Uterus (tissue), 4 donors: Measurements from ENCODE around the gene AKT2. TPM values are rescaled to one million over a fixed set of nuclear protein-coding genes. Genes with fewer than 3 reads are reported as not detected.

Experiments
- DNase-seq, 2 donors: peaks; one replicate each; pipeline ENCODE4 v3.0.0-alpha.2; 2019 to 2020
- H3K27ac ChIP-seq, 2 donors: fragments of 200-600 bp; sonication (generic); 1 replicate in 1 of 2; 2 replicates in 1 of 2; pipeline ENCODE4 v1.5.1; 2016 to 2018
- H3K27me3 ChIP-seq, 2 donors: fragments of 200-600 bp; sonication (generic); one replicate each; pipeline ENCODE4 v1.5.1; 2018 to 2019; ENCODE audit warnings: control low read depth in 1 of 2
- H3K36me3 ChIP-seq, 2 donors: fragments of 200-600 bp; sonication (generic); one replicate each; pipeline ENCODE4 v1.5.1; 2019; ENCODE audit warnings: control low read depth in 1 of 2
- H3K4me1 ChIP-seq, 2 donors: fragments of 200-600 bp; sonication (generic); one replicate each; pipeline ENCODE4 v1.5.1; 2018 to 2019; ENCODE audit warnings: control low read depth in 1 of 2
- H3K4me3 ChIP-seq, 2 donors: fragments of 200-600 bp; sonication (generic); 1 replicate in 1 of 2; 2 replicates in 1 of 2; pipeline ENCODE4 v1.5.1; 2018 to 2019; ENCODE audit warnings: mild to moderate bottlenecking in 1 of 2
- H3K9me3 ChIP-seq, 2 donors: fragments of 200-600 bp; sonication (generic); one replicate each; pipeline ENCODE4 v1.5.1; 2019; ENCODE audit warnings: control low read depth in 1 of 2
- CTCF ChIP-seq, 4 experiments: fragments of 200-600 bp in 2 of 4; fragments of 450-650 bp in 2 of 4; sonication (generic) in 2 of 4; IDR thresholded peaks; one replicate each; pipeline ENCODE4 v1.5.1; 2016 to 2019; ENCODE audit warnings: antibody characterized with exemption in 4 of 4, mild to moderate bottlenecking in 2 of 4, moderate library complexity in 1 of 4
- POLR2A ChIP-seq, 2 donors: fragments of 450-650 bp; IDR thresholded peaks; one replicate each; pipeline ENCODE4 v1.6.1; 2016; ENCODE audit warnings: antibody characterized with exemption in 2 of 2, mild to moderate bottlenecking in 1 of 2, moderate library complexity in 1 of 2
- intact Hi-C: fragments of 100-400 bp; cut with DNase I; formaldehyde crosslinking; loops from one replicate; pipeline ENCODE4 v1.15.1; 2023; ENCODE audit warnings: low total_unique reads
- total RNA-seq, 4 donors: library from RNA; depleted of rRNA in 3 of 4; stranded (reverse); fragments of >200 nt in 3 of 4; gene quantifications; one replicate each; pipeline versions ENCODE4 v1.1.0 to v1.2.4, GENCODE V29; 2014 to 2023
- donor health status: DM: yes; HTN: yes; CAD: no.

Gene AKT2
- total RNA-seq, 4 donors from 2014 or later = 32.6 to 177 (median 95.2) TPM

DNA sequence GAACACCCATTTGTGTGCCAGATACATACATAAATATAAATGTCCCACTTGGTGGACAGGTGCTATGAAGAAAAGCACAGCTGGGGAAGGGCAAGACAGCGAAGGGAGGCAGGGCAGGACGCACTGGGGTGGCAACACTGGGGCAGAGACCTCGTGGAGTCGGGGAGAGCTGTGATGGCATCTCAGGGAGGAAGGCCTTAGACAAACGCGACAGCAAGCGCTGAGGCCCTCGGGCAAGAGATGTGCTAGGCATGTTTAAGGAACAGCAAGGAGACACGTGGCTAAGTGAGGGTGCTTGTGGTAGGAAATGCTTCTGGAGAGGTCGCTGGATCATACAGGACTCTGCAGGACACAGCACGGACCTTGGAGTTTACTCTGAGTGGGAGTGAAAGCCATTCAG, 35.4 kb downstream of the AKT2 start:
- intact Hi-C loops = no loop called here
- H3K36me3 ChIP-seq = no peaks in the 10 kb centered on the region
- TF ChIP-seq POLR2A (IDR thresholded peaks at IDR 0.05) (no peak), CTCF (IDR thresholded peaks at IDR 0.05) (no peak)
- H3K27ac ChIP-seq = no peak overlapping the region
- no peak for DNase-seq
- H3K4me1 ChIP-seq = no peaks in the 10 kb centered on the region
- no peaks in the 10 kb centered on the region for H3K27me3 ChIP-seq
- H3K9me3 ChIP-seq = no peaks in the 10 kb centered on the region
- H3K4me3 ChIP-seq = no peak overlapping the region

- H3K36me3 ChIP-seq = no peaks in the 10 kb centered on the region
- H3K27ac ChIP-seq = no peak overlapping the region
- no peaks in the 10 kb centered on the region for H3K4me1 ChIP-seq
- DNase-seq = no peak
- no peak overlapping the region for H3K4me3 ChIP-seq
- TF ChIP-seq CTCF (IDR thresholded peaks at IDR 0.05) = no peak
- TF ChIP-seq POLR2A (IDR thresholded peaks at IDR 0.05) = no peak
- intact Hi-C loops = no loop called here
- no peaks in the 10 kb centered on the region for H3K9me3 ChIP-seq
- H3K27me3 ChIP-seq = no peaks in the 10 kb centered on the region
These were observed 35.9 kb downstream of the AKT2 start for GRCh38 chr19:40249201-40249600.

DNA sequence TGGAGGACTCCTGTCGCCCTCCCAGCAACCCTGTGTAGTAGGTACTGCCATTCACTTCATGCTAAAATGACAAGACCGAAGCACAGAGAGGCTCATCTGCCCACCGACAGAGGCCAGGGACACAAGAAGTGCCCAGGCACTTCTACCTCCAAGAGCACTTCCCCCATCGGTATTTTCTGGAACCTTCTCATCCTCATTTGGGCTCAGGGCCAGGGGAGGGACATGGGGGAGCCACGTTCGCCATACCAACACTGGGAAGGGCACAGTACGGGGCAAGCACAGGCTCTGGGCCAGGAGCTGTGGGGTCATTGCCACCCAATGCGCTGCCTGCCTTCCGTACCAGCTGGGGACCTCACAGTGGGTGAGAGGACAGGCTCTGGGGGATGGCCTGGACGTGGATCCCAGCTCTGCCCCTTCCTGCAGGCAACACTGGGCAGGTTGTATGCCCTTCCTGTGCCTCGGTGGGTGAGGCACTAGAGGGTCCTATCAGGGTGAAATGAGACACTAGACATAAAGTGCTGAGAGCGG, 37.3 kb downstream of the AKT2 start:
- no peaks in the 10 kb centered on the region for H3K4me1 ChIP-seq
- H3K4me3 ChIP-seq = no peak overlapping the region
- intact Hi-C loops = no loop called here
- TF ChIP-seq POLR2A (IDR thresholded peaks at IDR 0.05) (no peak), CTCF (IDR thresholded peaks at IDR 0.05) (no peak)
- no peaks in the 10 kb centered on the region for H3K9me3 ChIP-seq
- no peak overlapping the region for H3K27ac ChIP-seq
- H3K27me3 ChIP-seq = no peaks in the 10 kb centered on the region
- no peaks in the 10 kb centered on the region for H3K36me3 ChIP-seq
- no peak for DNase-seq

DNA sequence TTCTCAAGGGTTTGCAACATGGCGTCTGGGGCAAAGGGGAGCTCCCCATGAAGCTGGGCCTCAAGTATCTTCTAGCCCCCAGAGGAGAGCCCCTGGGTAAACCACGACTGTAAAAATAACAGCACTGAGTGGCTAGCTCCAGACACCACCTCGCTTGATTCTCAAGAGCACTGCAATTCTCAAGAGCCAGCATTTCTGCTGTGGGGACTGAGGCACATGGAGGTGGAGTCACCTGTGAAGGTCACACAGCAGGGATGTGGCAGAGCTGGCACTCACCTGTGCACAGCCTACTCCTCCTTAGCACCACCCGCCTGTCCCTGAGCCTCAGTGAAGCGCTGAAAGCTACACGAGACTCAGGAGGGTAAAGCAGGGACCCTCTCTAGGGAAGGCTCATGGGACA, 38.0 kb downstream of the AKT2 start:
- no peak for TF ChIP-seq POLR2A (IDR thresholded peaks at IDR 0.05)
- no peak for TF ChIP-seq CTCF (IDR thresholded peaks at IDR 0.05)
- Histone ChIP-seq H3K36me3 (no peaks in the 10 kb centered on the region), H3K4me1 (peaks cover 3 to 4% of the 10 kb centered on the region in 2 donors), H3K27ac (no peak overlapping the region), H3K9me3 (no peaks in the 10 kb centered on the region), H3K4me3 (no peak overlapping the region), H3K27me3 (no peaks in the 10 kb centered on the region)
- DNase-seq = no peak
- intact Hi-C loops = no loop called here

GRCh38 chr19:40246292-40247073, 38.7 kb downstream of the AKT2 start:
- DNase-seq = no peak
- no peaks in the 10 kb centered on the region for H3K9me3 ChIP-seq
- H3K36me3 ChIP-seq = no peaks in the 10 kb centered on the region
- no peak overlapping the region for H3K27ac ChIP-seq
- H3K27me3 ChIP-seq = no peaks in the 10 kb centered on the region
- TF ChIP-seq POLR2A (IDR thresholded peaks at IDR 0.05) (no peak), CTCF (IDR thresholded peaks at IDR 0.05) (no peak)
- H3K4me1 ChIP-seq = peaks cover 6% of the 10 kb centered on the region in 2 donors
- intact Hi-C loops = no loop called here
- no peak overlapping the region for H3K4me3 ChIP-seq
